ENCODE data around the gene COMMD6. TPM values are rescaled to one million over a fixed set of nuclear protein-coding genes. Genes with fewer than 3 reads are reported as not detected.

The COMMD6 gene
- total RNA-seq, 1 donor from 2014 or later, result 209 TPM

- no peaks in the 10 kb centered on the region for H3K9me3 Mint-ChIP-seq (ENCODE audit: unreplicated experiment)
- peaks cover 33% of the 10 kb centered on the region for H3K4me1 Mint-ChIP-seq (ENCODE audit: low read depth, unreplicated experiment)
- DNase-seq (ENCODE audit: low read depth), result no peak
- no peak overlapping the region for H3K27ac Mint-ChIP-seq (ENCODE audit: unreplicated experiment)
- H3K4me1 ChIP-seq (ENCODE audit: insufficient read depth, low read length), result peaks cover 12% of the 10 kb centered on the region
- no peaks in the 10 kb centered on the region for H3K27me3 ChIP-seq (ENCODE audit: insufficient read depth, low read length)
- FAIRE-seq, result no peak
- H3K79me2 ChIP-seq (ENCODE audit: insufficient read depth, low read length), result no peaks in the 10 kb centered on the region
- H3K36me3 ChIP-seq (ENCODE audit: insufficient read depth, low read length), result no peaks in the 10 kb centered on the region
- H3K36me3 Mint-ChIP-seq (ENCODE audit: low read depth, unreplicated experiment), result no peaks in the 10 kb centered on the region
- no peak overlapping the region for H2AFZ ChIP-seq (ENCODE audit: low read depth, low read length)
- no peak overlapping the region for H3K9ac ChIP-seq (ENCODE audit: low read length)
- no peak for TF ChIP-seq EZH2 (IDR thresholded peaks at IDR 0.05; ENCODE audit: insufficient read depth, low read length)
- TF ChIP-seq, protein P1, sequence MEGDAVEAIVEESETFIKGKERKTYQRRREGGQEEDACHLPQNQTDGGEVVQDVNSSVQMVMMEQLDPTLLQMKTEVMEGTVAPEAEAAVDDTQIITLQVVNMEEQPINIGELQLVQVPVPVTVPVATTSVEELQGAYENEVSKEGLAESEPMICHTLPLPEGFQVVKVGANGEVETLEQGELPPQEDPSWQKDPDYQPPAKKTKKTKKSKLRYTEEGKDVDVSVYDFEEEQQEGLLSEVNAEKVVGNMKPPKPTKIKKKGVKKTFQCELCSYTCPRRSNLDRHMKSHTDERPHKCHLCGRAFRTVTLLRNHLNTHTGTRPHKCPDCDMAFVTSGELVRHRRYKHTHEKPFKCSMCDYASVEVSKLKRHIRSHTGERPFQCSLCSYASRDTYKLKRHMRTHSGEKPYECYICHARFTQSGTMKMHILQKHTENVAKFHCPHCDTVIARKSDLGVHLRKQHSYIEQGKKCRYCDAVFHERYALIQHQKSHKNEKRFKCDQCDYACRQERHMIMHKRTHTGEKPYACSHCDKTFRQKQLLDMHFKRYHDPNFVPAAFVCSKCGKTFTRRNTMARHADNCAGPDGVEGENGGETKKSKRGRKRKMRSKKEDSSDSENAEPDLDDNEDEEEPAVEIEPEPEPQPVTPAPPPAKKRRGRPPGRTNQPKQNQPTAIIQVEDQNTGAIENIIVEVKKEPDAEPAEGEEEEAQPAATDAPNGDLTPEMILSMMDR (IDR thresholded peaks at IDR 0.05; ENCODE audit: insufficient read depth, low read depth, low read length), result no peak
- H3K27ac ChIP-seq (ENCODE audit: low read depth, low read length), result no peak overlapping the region
- no peaks in the 10 kb centered on the region for H3K9me3 ChIP-seq (ENCODE audit: insufficient read depth, low read depth, low read length)
- H3K4me2 ChIP-seq (ENCODE audit: low read length), result no peak overlapping the region
- H3K27me3 Mint-ChIP-seq (ENCODE audit: low read depth, unreplicated experiment), result no peaks in the 10 kb centered on the region
- no peaks in the 10 kb centered on the region for H4K20me1 ChIP-seq (ENCODE audit: insufficient read depth, low read length)
- H3K4me3 ChIP-seq (ENCODE audit: insufficient read depth, low read depth, low read length), result no peak overlapping the region
- no peak overlapping the region for H3K4me3 Mint-ChIP-seq (ENCODE audit: unreplicated experiment)
Observed at GRCh38 chr13:75491376-75491775, 46.3 kb downstream of the COMMD6 start.

DNA sequence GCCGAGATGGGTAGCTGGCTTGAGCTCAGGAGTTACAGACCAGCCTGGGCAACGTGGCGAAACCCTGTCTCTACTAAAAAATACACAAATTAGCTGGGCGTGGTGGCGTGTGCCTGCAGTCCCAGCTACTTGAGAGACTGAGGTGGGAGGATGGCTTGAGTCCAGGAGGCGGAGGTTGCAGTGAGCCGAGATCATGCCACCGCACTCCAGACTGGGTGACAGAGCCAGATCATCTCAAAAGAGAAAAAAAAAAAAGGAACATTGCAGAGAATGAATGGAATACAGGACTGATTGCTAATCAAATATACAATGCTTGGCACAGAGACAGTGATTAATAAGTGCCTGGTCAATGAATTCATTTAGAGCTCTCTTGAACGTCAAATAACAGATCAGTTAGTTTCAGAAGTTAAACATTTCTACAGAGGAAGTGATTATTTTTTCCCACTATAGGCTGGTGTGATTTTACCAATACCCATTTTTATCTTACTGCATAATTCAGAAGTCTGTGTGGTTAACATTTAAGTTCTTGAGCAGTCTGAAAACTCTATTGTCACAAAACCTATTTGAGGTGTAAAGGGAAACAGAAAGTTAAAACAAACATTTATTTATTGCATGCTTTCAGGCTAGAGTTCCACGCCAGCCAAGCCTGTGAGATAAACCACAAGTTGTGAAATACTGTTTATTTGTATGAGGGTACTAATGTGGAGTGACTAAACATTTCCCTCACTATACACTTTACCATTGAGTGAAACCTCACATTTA, 48.0 kb downstream of the COMMD6 start:
- H3K9ac ChIP-seq (ENCODE audit: low read length), result peak overlapping the region; percentile 5
- H3K4me1 ChIP-seq (ENCODE audit: insufficient read depth, low read length), result peaks cover 23% of the 10 kb centered on the region
- no peak overlapping the region for H3K27ac ChIP-seq (ENCODE audit: low read depth, low read length)
- H3K4me2 ChIP-seq (ENCODE audit: low read length), result peak overlapping the region; percentile 66
- TF ChIP-seq EZH2 (IDR thresholded peaks at IDR 0.05; ENCODE audit: insufficient read depth, low read length), result no peak
- TF ChIP-seq, protein P1 (IDR thresholded peaks at IDR 0.05; ENCODE audit: insufficient read depth, low read depth, low read length), result no peak
- no peaks in the 10 kb centered on the region for H3K36me3 ChIP-seq (ENCODE audit: insufficient read depth, low read length)
- H4K20me1 ChIP-seq (ENCODE audit: insufficient read depth, low read length), result no peaks in the 10 kb centered on the region
- no peaks in the 10 kb centered on the region for H3K27me3 ChIP-seq (ENCODE audit: insufficient read depth, low read length)
- H3K9me3 ChIP-seq (ENCODE audit: insufficient read depth, low read depth, low read length), result no peaks in the 10 kb centered on the region
- no peaks in the 10 kb centered on the region for H3K27me3 Mint-ChIP-seq (ENCODE audit: low read depth, unreplicated experiment)
- H3K27ac Mint-ChIP-seq (ENCODE audit: unreplicated experiment), result peak overlapping the region; percentile 38
- H3K4me3 Mint-ChIP-seq (ENCODE audit: unreplicated experiment), result no peak overlapping the region
- peak overlapping the region; percentile 56 for H2AFZ ChIP-seq (ENCODE audit: low read depth, low read length)
- H3K79me2 ChIP-seq (ENCODE audit: insufficient read depth, low read length), result no peaks in the 10 kb centered on the region
- H3K36me3 Mint-ChIP-seq (ENCODE audit: low read depth, unreplicated experiment), result no peaks in the 10 kb centered on the region
- H3K9me3 Mint-ChIP-seq (ENCODE audit: unreplicated experiment), result no peaks in the 10 kb centered on the region
- FAIRE-seq (peak; percentile 74), DNase-seq (ENCODE audit: low read depth) (peak; percentile 75)
- H3K4me3 ChIP-seq (ENCODE audit: insufficient read depth, low read depth, low read length), result no peak overlapping the region
- H3K4me1 Mint-ChIP-seq (ENCODE audit: low read depth, unreplicated experiment), result peaks cover 35% of the 10 kb centered on the region
